ENCODE measurements around the gene ZNF112. TPM values are rescaled to one million over a fixed set of nuclear protein-coding genes. Genes with fewer than 3 reads are reported as not detected.

ZNF112 gene
- total RNA-seq, 1 experiment from 2014 or later, result 7.8 TPM

- Histone ChIP-seq H3K36me3 (ENCODE audit: low read depth) (0 out of 2 replicates have a peak, but pooled peaks cover 10% of the 10 kb centered on the region), H3K4me3 (peak overlapping the region; percentile 84), H3K4me2 (peak overlapping the region; percentile 83), H4K20me1 (ENCODE audit: insufficient read depth) (no peaks in the 10 kb centered on the region), H3K27ac (no peak overlapping the region), H3K9me3 (ENCODE audit: insufficient read depth, low read depth) (no peaks in the 10 kb centered on the region; the same call in 1 of the 2 replicates), H2AFZ (peak overlapping the region; percentile 97), H3K4me1 (replicated peaks; ENCODE audit: insufficient read depth) (peaks cover 10% of the 10 kb centered on the region; the same call in 1 of the 2 replicates), H3F3A (ENCODE audit: insufficient read depth, low read depth) (peaks cover 9% of the 10 kb centered on the region; the same call in 1 of the 2 replicates), H3K9me2 (ENCODE audit: insufficient read depth) (no peaks in the 10 kb centered on the region), H3K79me2 (ENCODE audit: low read depth) (peaks cover 9% of the 10 kb centered on the region; the same call in 1 of the 2 replicates), H3K27me3 (ENCODE audit: insufficient read depth, low read depth) (no peaks in the 10 kb centered on the region)
- ChIA-PET POLR2A (ENCODE audit: unreplicated experiment) (no interaction called here), CTCF (no interaction called here)
- DNase-seq, result no peak
- BruUV-seq (replicated peaks), result no TSS peak
- TF ChIP-seq EZH2 (IDR thresholded peaks at IDR 0.05; ENCODE audit: low read depth), result no peak
- TF ChIP-seq CTCF (conservative IDR thresholded peaks at IDR 0.05), result no peak
- intact Hi-C loops (cut with micrococcal nuclease; ENCODE audit: unreplicated experiment), result loop anchor here (2.0 to 10.0 kb wide), 4 partner anchors 45 to 321 kb away; partner anchors contain the start of genes ZNF112, ZNF155 and ZNF225
Observed at GRCh38 chr19:44305457-44305856, 51.0 kb downstream of the ZNF112 start.

- peaks cover 9% of the 10 kb centered on the region; the same call in 1 of the 2 replicates for H3K79me2 ChIP-seq (ENCODE audit: low read depth)
- no peaks in the 10 kb centered on the region for H3K9me2 ChIP-seq (ENCODE audit: insufficient read depth)
- CTCF ChIA-PET, result no interaction called here
- H3K27me3 ChIP-seq (ENCODE audit: insufficient read depth, low read depth), result no peaks in the 10 kb centered on the region
- H3K4me1 ChIP-seq (replicated peaks; ENCODE audit: insufficient read depth), result peaks cover 10% of the 10 kb centered on the region; the same call in 1 of the 2 replicates
- intact Hi-C loops (cut with micrococcal nuclease; ENCODE audit: unreplicated experiment), result loop anchor here (2.0 to 10.0 kb wide), 5 partner anchors 44 to 320 kb away; partner anchors contain the start of genes ZNF112, ZNF155, ZNF225 and ZNF227
- TF ChIP-seq EZH2 (IDR thresholded peaks at IDR 0.05; ENCODE audit: low read depth) (no peak), CTCF (conservative IDR thresholded peaks at IDR 0.05) (no peak)
- H2AFZ ChIP-seq, result peak within 1 kb of the TSS; percentile 97
- peaks cover 9% of the 10 kb centered on the region; the same call in 1 of the 2 replicates for H3F3A ChIP-seq (ENCODE audit: insufficient read depth, low read depth)
- H3K4me3 ChIP-seq, result peak within 1 kb of the TSS; percentile 84
- H3K36me3 ChIP-seq (ENCODE audit: low read depth), result 0 out of 2 replicates have a peak, but pooled peaks cover 10% of the 10 kb centered on the region
- no TSS peak for BruUV-seq (replicated peaks)
- peak within 1 kb of the TSS; percentile 83 for H3K4me2 ChIP-seq
- H3K9me3 ChIP-seq (ENCODE audit: insufficient read depth, low read depth), result no peaks in the 10 kb centered on the region; the same call in 1 of the 2 replicates
- DNase-seq, result peak; percentile 85 to 97
- POLR2A ChIA-PET (ENCODE audit: unreplicated experiment), result interaction anchor here (0.5 to 0.6 kb wide), 2 partner anchors 1246 kb away, joined by 4 to 5 read pairs; no protein-coding TSS in a partner anchor
- no peaks in the 10 kb centered on the region for H4K20me1 ChIP-seq (ENCODE audit: insufficient read depth)
- H3K27ac ChIP-seq, result peak within 1 kb of the TSS; percentile 49
Observed at GRCh38 chr19:44304659-44305193, 51.8 kb downstream of the ZNF112 start, which contains the start of gene ZNF235. TSS of gene ZNF235 (minus strand) at chr19:44305025. CDS start at chr19:44303404, 1,621 bp downstream.

GRCh38 chr19:44303976-44304568 is 52.4 kb downstream of the ZNF112 start:
- no peaks in the 10 kb centered on the region for H3K27me3 ChIP-seq (ENCODE audit: insufficient read depth, low read depth)
- H3K9me3 ChIP-seq (ENCODE audit: insufficient read depth, low read depth), result no peaks in the 10 kb centered on the region; the same call in 1 of the 2 replicates
- H4K20me1 ChIP-seq (ENCODE audit: insufficient read depth), result no peaks in the 10 kb centered on the region
- no peak for TF ChIP-seq CTCF (conservative IDR thresholded peaks at IDR 0.05)
- no peak for TF ChIP-seq EZH2 (IDR thresholded peaks at IDR 0.05; ENCODE audit: low read depth)
- peak overlapping the region; percentile 84 for H3K4me3 ChIP-seq
- ChIA-PET POLR2A (ENCODE audit: unreplicated experiment) (interaction anchor here (0.5 kb wide), 1 partner anchor 1247 kb away, joined by 5 read pairs; no protein-coding TSS in a partner anchor), CTCF (no interaction called here)
- H2AFZ ChIP-seq, result peak overlapping the region; percentile 97
- peak overlapping the region; percentile 49 for H3K27ac ChIP-seq
- no peaks in the 10 kb centered on the region for H3K9me2 ChIP-seq (ENCODE audit: insufficient read depth)
- peaks cover 9% of the 10 kb centered on the region; the same call in 1 of the 2 replicates for H3K79me2 ChIP-seq (ENCODE audit: low read depth)
- intact Hi-C loops (cut with micrococcal nuclease; ENCODE audit: unreplicated experiment), result loop anchor here (2.0 to 10.0 kb wide), 5 partner anchors 43 to 319 kb away; partner anchors contain the start of genes ZNF112, ZNF155, ZNF225 and ZNF227
- DNase-seq, result peak in 1 of 2 experiments; percentile 6
- peaks cover 10% of the 10 kb centered on the region; the same call in 1 of the 2 replicates for H3K4me1 ChIP-seq (replicated peaks; ENCODE audit: insufficient read depth)
- BruUV-seq (replicated peaks), result TSS peak; percentile 76
- peak overlapping the region; percentile 83 for H3K4me2 ChIP-seq
- H3F3A ChIP-seq (ENCODE audit: insufficient read depth, low read depth), result peaks cover 9% of the 10 kb centered on the region; the same call in 1 of the 2 replicates
- 0 out of 2 replicates have a peak, but pooled peaks cover 10% of the 10 kb centered on the region for H3K36me3 ChIP-seq (ENCODE audit: low read depth)

All from PC-9 (cell line).